GM18508 (cell line): ENCODE results near the gene ANKS1B.
"Not testable (repeated sequence)": the region's sequence is repeated elsewhere in the genome, so short reads cannot be mapped to it uniquely, and the experiment has no call there.

ENCODE experiments used
- ATAC-seq: cut with Tn5 transposase; IDR thresholded peaks from one replicate; pipeline ENCODE4 v1.9.1; 2021; ENCODE audit warnings: moderate number of reproducible peaks; ENCODE audit not compliant: insufficient read depth, unreplicated experiment

The ANKS1B gene

GRCh38 chr12:99898645-99899044, 86.1 kb downstream of the ANKS1B start:
- no peak for ATAC-seq

DNA sequence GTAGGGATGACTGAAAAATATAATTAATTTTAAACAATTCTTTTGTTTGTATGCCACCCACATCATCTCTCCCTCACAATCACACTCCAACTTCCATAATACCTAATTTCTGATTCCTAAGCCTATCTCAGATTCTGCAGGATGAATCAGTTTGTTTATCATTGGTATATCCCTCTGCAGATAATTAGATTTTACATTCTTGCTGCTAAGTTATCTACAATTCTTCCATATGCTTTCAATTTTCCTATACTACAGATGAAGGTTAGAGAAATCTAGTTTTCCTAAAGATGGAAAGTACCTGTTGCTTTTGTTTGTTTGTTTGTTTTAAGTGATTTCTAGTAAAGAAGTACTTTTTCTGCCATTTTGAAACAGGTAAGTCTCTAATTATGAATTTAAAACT, 105.3 kb downstream of the ANKS1B start:
- ATAC-seq = no peak

- no peak for ATAC-seq
Measured at GRCh38 chr12:99875081-99875480, 109.7 kb downstream of the ANKS1B start.

GRCh38 chr12:99870085-99870484, 114.7 kb downstream of the ANKS1B start:
- ATAC-seq = no peak

- no peak for ATAC-seq
Measured at GRCh38 chr12:99861731-99862130, 123.0 kb downstream of the ANKS1B start.

DNA sequence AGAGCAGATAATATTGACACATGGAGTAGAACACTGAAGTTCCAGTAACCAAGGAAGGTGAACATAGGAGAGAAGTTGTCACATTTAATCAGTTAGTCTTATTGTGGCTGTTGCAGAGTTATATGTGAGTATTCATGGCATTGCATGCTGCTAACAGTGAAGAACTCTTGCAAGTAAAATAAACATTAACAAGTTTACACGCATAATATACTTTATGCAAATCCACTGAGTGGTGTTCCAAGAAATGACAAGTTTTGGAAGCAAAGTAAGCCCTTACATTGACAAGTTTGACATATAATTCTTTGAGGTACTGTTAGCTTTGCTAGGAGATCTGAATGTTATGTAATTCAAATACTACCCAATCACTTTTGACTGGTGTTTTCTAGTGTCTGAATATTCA, 125.6 kb downstream of the ANKS1B start:
- no peak for ATAC-seq

GRCh38 chr12:99852666-99853065, 132.1 kb downstream of the ANKS1B start:
- no peak for ATAC-seq

DNA sequence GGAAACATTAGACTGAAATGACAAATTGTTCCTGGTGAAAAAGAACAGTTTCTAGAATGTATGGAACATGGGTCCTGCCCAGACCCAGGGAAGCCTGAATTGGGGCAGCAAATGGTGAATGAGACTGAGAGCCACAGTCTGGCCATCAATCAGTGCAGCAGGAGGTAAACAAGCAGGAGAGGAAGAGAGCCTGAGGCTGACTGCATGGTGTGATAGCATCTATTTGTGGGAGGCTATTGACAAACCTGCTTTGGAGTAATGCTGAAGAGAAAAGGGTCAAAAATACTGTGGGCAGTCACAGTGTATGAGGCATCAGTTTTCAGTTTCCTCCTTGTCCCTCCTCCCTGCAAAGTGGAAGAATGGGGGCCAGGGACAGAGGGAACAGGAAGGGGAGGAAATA, 136.8 kb downstream of the ANKS1B start:
- ATAC-seq = no peak

DNA sequence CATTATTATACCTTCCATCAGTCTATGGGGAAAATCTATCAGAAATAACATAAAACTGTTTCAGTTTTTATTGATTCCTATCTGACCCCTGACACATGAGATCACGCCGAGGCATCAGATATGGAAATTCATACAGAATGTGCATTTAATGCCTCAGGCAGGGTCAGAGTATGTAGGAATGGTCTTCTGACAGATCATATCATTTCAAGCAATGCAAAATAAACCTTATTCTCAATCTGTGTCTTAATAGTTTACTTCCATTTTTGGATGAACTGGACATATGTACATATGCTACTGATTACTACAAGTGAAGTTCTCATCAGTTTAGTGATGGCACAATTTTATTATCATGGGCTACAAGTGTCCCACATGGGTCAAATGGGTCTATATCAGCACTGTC, 150.0 kb downstream of the ANKS1B start:
- ATAC-seq = no peak

- no peak for ATAC-seq
Measured at GRCh38 chr12:99833397-99833796, 151.3 kb downstream of the ANKS1B start.

DNA sequence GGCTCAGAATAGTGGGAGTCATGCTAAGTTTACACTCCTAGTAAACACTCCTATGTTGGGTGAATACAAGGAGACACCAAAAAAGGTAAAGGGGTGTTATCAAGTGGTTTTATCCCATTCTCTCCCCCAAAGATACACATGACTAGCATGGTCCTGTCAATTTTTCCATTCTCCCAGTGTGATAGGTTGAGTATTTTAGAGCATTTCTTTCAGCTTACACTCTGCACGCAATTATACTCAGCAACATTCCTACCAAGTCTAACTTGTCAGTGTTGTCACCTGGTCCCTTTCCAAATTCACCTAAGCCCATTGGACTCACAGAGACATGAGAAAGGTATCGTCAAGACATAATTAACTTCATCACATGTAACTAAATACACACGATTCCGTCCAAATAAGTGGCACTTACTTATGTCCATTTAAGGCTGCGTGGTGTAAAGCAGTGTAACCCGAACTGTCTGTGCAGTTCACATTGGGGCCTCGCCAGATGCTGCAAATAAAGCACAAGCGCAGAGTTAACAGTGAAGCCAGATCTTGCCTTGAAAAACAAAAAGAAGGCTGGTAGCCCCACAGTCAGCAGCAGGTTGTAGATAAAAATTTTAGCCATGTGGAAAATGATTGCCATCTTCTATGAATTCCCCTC, 159.7 kb downstream of the ANKS1B start:
- ATAC-seq = no peak

- ATAC-seq = no peak
Measured at GRCh38 chr12:99822273-99822672, 162.5 kb downstream of the ANKS1B start.

DNA sequence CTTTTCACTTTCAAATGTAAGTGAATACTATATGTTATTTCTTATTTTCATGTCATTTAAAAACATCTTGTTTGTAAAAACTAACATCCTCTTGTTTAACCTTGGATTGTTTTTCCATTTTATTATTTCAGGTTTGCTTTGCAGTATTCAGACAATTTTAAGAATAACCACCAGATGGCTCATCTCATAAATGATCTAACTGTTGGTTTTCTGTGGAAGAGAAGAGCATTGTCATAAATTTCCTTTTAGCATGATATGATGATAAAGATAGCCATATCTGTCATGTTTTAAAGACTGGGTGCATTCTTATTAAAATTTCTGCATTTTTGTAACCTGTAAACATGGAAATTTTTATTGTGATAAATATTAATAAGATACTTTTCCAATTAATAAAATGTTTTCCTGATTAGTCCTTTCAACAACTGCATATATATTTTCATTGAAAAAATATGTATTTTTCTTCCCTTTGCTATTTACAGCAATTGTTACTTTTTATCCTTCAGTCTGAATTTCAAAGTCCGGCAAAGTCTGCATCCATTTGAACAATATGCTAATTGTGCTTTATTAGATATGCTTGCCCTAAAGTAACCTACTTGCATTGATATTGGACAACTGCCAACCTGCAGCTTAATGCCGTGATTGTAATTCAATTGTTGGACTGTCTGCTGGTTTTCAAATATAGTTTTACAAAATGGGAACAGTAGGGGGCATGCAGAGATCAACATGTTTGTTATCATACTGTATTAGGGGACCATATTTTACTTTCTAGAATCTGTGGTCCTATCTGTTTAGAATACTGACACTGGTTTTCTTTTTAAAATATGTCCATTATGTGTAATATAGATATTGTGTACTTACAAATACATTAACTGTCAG, 173.8 kb downstream of the ANKS1B start:
- no peak for ATAC-seq

DNA sequence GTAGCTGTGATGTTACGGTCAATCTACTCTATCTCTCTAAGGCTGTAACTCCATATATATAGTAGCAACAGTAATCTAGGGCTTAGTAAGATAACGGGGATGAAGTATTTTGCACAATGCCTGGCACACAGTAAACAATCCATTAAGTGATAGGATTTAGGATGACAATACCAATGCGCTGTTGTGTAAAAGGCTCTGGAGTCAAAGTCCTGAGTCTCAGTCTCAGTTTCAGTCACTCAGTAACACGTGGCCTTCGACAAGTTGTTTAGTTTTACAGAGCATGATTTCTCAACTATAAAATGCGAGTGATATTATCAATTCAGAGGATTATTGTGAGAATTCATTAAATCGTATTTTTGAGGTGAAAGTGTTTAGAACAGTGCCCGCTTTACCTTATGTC, 174.8 kb downstream of the ANKS1B start:
- no peak for ATAC-seq

- ATAC-seq = no peak
Measured at GRCh38 chr12:99806304-99806703, 178.4 kb downstream of the ANKS1B start.

- no peak for ATAC-seq
Measured at GRCh38 chr12:99804715-99805114, 180.0 kb downstream of the ANKS1B start.

- ATAC-seq = no peak
Measured at GRCh38 chr12:99800605-99801004, 184.1 kb downstream of the ANKS1B start.

DNA sequence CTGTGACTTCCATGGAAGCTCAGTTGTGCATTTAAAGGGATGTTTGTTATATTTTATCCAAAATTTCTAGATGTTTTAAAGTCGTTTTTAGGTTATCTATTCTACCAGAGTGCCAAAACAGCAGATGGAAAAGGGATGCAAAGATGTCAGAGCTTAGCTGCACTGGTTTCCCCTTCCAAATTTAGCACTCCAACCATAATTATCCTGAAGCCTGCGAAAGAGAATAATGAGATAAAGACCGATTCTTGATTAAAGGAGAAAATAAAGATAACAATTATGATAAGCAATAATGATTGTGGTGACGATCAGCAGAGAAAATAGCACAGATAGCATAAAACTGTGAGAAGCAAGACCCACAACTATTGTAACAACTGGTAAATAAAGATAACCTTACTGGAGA, 186.8 kb downstream of the ANKS1B start:
- not testable (repeated sequence) for ATAC-seq

GRCh38 chr12:99783421-99783820, 201.3 kb downstream of the ANKS1B start:
- ATAC-seq = no peak

GRCh38 chr12:99772274-99772673, 212.5 kb downstream of the ANKS1B start:
- no peak for ATAC-seq

- ATAC-seq = no peak
Measured at GRCh38 chr12:99771659-99772058, 213.1 kb downstream of the ANKS1B start.
